Calu3 (cell line): ENCODE data around the gene CHRNB2. TPM values are rescaled to one million over a fixed set of nuclear protein-coding genes. Genes with fewer than 3 reads are reported as not detected.

Experiments
- BruUV-seq: library from RNA; stranded (reverse); fragments of 400-500 nt; replicated peaks from 2 replicates; lab custom pipeline; 2021; lab: Mats Ljungman, UMichigan
- CTCF ChIA-PET: fragments of 300-600 bp; sonication (Branson Sonifier 250); formaldehyde crosslinking; loops from one replicate; lab custom pipeline; 2022; ENCODE audit warnings: antibody characterized with exemption; lab: Charles Lee
- DNase-seq: peaks from one replicate; pipeline ENCODE4 v3.0.0; 2022
- H3K27ac Mint-ChIP-seq: one replicate; pipeline ENCODE4 v1.8.0; 2022; ENCODE audit warnings: mixed read lengths; ENCODE audit not compliant: unreplicated experiment
- H3K27me3 Mint-ChIP-seq: one replicate; pipeline ENCODE4 v1.8.0; 2022; ENCODE audit warnings: mixed read lengths; ENCODE audit not compliant: unreplicated experiment
- H3K36me3 Mint-ChIP-seq: one replicate; pipeline ENCODE4 v1.8.0; 2022; ENCODE audit warnings: mild to moderate bottlenecking, moderate library complexity, mixed read lengths; ENCODE audit not compliant: insufficient read depth, unreplicated experiment
- H3K4me1 Mint-ChIP-seq: one replicate; pipeline ENCODE4 v1.8.0; 2022; ENCODE audit warnings: mild to moderate bottlenecking, low read depth, mixed read lengths; ENCODE audit not compliant: unreplicated experiment
- H3K4me3 Mint-ChIP-seq: one replicate; pipeline ENCODE4 v1.8.0; 2022; ENCODE audit warnings: mild to moderate bottlenecking, low read depth, moderate library complexity, mixed read lengths; ENCODE audit not compliant: unreplicated experiment
- H3K9me3 Mint-ChIP-seq: one replicate; pipeline ENCODE4 v1.8.0; 2022; ENCODE audit warnings: low read depth, mixed read lengths; ENCODE audit not compliant: unreplicated experiment
- intact Hi-C: fragments of 100-400 bp; cut with micrococcal nuclease; formaldehyde crosslinking; loops from one replicate; pipeline ENCODE4 v1.10.0; 2022; ENCODE audit not compliant: unreplicated experiment
- total RNA-seq: library from RNA; stranded (reverse); gene quantifications from 2 replicates; pipeline ENCODE4 v1.2.3, GENCODE V29; 2022
- TF ChIP-seq, protein P1 (sequence below): fragments of 200-600 bp; IDR thresholded peaks from one replicate; pipeline ENCODE4 v1.8.0; 2022; ENCODE audit warnings: antibody characterized with exemption; ENCODE audit not compliant: unreplicated experiment

CHRNB2 gene
- total RNA-seq, 1 experiment from 2014 or later: 0.07 TPM

DNA sequence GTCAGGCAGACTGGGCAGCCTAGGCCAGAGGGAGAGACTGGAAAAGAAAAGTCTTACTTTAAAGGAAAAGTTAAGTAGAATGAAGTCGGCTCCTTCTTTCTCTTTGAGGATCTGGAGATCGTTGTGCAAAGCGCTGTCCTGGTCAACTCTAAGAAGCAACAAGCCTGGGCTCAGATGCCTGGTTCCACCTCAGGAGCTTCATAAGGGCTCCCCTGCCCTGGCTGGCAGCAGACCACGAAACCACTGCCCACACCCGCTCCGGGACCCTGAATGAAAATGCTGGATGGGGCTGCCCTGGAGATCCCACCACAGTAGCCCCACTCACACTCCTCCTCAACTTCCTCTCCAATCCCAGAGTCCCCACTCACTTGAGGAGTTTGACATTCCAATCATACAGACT lies 15.5 kb upstream of the CHRNB2 start:
- TF ChIP-seq, protein P1, sequence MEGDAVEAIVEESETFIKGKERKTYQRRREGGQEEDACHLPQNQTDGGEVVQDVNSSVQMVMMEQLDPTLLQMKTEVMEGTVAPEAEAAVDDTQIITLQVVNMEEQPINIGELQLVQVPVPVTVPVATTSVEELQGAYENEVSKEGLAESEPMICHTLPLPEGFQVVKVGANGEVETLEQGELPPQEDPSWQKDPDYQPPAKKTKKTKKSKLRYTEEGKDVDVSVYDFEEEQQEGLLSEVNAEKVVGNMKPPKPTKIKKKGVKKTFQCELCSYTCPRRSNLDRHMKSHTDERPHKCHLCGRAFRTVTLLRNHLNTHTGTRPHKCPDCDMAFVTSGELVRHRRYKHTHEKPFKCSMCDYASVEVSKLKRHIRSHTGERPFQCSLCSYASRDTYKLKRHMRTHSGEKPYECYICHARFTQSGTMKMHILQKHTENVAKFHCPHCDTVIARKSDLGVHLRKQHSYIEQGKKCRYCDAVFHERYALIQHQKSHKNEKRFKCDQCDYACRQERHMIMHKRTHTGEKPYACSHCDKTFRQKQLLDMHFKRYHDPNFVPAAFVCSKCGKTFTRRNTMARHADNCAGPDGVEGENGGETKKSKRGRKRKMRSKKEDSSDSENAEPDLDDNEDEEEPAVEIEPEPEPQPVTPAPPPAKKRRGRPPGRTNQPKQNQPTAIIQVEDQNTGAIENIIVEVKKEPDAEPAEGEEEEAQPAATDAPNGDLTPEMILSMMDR: no peak
- intact Hi-C loops: no loop called here
- Mint-ChIP-seq H3K9me3 (no peaks in the 10 kb centered on the region), H3K4me3 (no peak overlapping the region), H3K27ac (no peak overlapping the region), H3K27me3 (no peaks in the 10 kb centered on the region), H3K36me3 (peaks cover 49% of the 10 kb centered on the region), H3K4me1 (peaks cover 22% of the 10 kb centered on the region)
- no TSS peak for BruUV-seq
- CTCF ChIA-PET: interaction anchor here (0.9 kb wide), 1 partner anchor 38 kb away, joined by 6 read pairs; no protein-coding TSS in a partner anchor
- DNase-seq: no peak

DNA sequence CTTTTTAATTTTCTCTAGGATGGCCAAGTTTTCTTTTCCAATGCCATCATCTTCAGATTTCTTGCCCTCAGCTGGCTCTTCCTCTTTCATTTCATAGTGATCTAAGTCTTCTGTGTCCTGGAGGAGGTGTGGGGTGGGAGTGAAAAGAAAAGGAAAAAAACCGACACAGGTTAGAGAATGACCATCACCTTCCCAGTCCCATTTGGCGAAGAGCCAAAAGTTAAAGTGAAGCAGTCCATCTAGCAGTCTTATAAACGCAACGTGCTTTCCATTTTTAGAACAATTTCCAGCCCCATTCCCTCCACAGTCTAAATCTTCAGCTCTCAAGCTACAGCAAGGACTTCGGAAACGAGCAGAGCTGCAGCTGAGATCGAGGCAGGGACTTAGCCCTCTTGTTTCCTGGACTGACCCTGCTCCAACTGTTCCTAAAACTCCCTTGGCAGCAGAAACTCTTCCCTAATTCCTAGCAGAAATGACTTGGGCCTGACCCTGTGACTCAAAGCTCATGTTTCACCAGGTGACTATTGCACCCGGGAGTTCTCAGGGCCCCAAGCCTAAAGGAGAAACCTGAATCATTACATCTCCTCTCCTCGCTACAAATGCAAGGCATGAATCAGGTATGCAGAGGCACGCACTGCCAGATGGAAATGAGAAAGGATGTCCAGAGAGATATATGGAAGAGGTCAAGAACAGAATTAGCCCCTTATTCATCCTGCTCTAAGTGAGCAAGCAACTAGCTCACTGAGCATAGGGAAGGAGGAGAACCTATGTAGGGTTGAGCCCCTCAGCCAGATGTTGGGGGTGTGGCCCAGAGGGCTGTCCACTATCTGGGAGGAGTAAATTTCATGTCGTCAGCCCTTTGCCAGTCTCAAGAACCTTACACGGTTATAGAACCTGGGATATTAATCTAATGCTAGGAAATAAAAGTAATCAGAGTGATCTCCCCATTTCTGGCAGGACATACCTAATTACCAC lies 14.2 kb upstream of the CHRNB2 start:
- Mint-ChIP-seq H3K27me3 (no peaks in the 10 kb centered on the region), H3K4me3 (no peak overlapping the region), H3K27ac (no peak overlapping the region), H3K4me1 (peaks cover 20% of the 10 kb centered on the region), H3K36me3 (peaks cover 57% of the 10 kb centered on the region), H3K9me3 (no peaks in the 10 kb centered on the region)
- TF ChIP-seq, protein P1: no peak
- no TSS peak for BruUV-seq
- no peak for DNase-seq
- CTCF ChIA-PET: interaction anchor here (0.8 kb wide), 1 partner anchor 184 kb away, joined by 3 read pairs; no protein-coding TSS in a partner anchor
- intact Hi-C loops: no loop called here

DNA sequence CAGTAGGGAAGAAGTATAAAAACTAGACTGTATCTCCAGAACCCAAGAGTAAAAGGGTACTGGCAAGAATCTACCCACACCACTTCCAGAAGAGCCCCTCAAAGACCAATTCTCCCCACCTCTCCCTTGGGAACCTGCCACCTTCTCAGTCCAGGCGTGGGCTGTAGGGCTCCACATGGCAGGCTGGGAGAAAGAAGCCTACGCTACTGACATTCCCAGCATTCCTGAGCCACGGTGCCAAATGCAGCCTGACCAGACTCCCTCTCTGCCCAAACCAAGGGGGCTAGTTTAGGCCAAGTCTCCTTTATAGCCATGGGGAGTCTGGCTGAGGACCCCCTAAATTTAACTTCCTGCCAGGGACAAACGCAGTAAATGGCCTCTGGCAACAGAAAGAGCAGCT lies 11.2 kb upstream of the CHRNB2 start:
- Mint-ChIP-seq H3K4me3 (peak overlapping the region; percentile 83), H3K4me1 (peaks cover 16% of the 10 kb centered on the region), H3K9me3 (no peaks in the 10 kb centered on the region), H3K27me3 (no peaks in the 10 kb centered on the region), H3K36me3 (peaks cover 66% of the 10 kb centered on the region), H3K27ac (no peak overlapping the region)
- BruUV-seq: no TSS peak
- TF ChIP-seq, protein P1: no peak
- DNase-seq: no peak
- CTCF ChIA-PET: interaction anchor here (1.0 to 1.1 kb wide), 2 partner anchors 10 to 399 kb away, joined by 3 to 4 read pairs; partner anchors contain the start of gene PBXIP1
- intact Hi-C loops: no loop called here

DNA sequence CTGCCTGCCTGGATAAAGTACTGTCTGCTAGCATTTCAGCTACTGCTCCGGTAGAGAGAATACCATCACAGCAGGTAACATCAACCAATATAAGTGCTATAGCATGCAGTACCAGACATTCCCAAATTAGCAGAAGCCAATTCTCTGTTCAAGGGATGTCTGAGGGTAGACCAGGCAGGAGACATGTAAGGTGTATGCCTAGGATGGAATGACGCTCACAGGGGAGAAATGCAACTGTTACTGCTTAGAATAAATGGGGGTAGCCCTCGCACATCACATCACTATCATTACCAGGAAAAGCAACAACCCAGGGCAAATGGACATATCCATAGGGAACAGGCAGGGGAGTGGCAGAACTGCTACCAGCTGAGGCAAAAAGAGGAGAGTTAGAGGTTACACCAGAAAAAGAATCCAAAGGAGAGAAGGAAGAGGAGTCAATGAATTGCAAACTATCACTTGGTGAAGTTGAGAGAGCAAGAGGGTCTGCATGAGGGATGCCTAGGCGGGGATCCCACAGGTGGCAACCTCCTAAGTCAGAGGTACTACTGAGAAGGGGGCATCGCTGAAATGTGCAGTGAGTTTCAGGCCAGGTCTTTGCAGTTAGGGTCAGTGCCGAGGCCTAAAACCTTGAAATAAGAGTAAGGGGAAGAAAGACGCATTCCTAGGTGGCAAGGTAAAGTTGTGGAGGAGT lies 10.2 kb upstream of the CHRNB2 start:
- no peak for DNase-seq
- intact Hi-C loops: no loop called here
- no TSS peak for BruUV-seq
- Mint-ChIP-seq H3K4me3 (peak overlapping the region; percentile 83), H3K9me3 (no peaks in the 10 kb centered on the region), H3K4me1 (peaks cover 16% of the 10 kb centered on the region), H3K27me3 (no peaks in the 10 kb centered on the region), H3K27ac (peak overlapping the region; percentile 84), H3K36me3 (peaks cover 56% of the 10 kb centered on the region)
- CTCF ChIA-PET: interaction anchor here (1.0 to 1.1 kb wide), 2 partner anchors 11 to 398 kb away, joined by 3 to 4 read pairs; partner anchors contain the start of gene PBXIP1
- TF ChIP-seq, protein P1: no peak
